GM19025 (cell line): ENCODE results near the gene NANOS2.

Experiments
- ATAC-seq: cut with Tn5 transposase; IDR thresholded peaks from one replicate; pipeline ENCODE4 v1.9.1; 2021; ENCODE audit warnings: mild to moderate bottlenecking, low read depth, moderate library complexity; ENCODE audit not compliant: unreplicated experiment

Gene NANOS2

GRCh38 chr19:45913874-45914830 is at the start of gene NANOS2:
Gene NANOS2, minus strand, starts transcription at chr19:45914778. Its CDS starts 85 bp downstream, at chr19:45914693.
- ATAC-seq = no peak

- no peak for ATAC-seq
Observed at GRCh38 chr19:45962021-45962420, 47.4 kb upstream of the NANOS2 start.

- no peak for ATAC-seq
Observed at GRCh38 chr19:45960595-45961235, 46.1 kb upstream of the NANOS2 start.

GRCh38 chr19:45959517-45960025 is 45.0 kb upstream of the NANOS2 start:
- no peak for ATAC-seq

- ATAC-seq = no peak
Observed at GRCh38 chr19:45958769-45959516, 44.4 kb upstream of the NANOS2 start.

- no peak for ATAC-seq
Observed at GRCh38 chr19:45958320-45958719, 43.7 kb upstream of the NANOS2 start.

- ATAC-seq = no peak
Observed at GRCh38 chr19:45955905-45956608, 41.5 kb upstream of the NANOS2 start.

- ATAC-seq = no peak
Observed at GRCh38 chr19:45954156-45954555, 39.6 kb upstream of the NANOS2 start.

GRCh38 chr19:45953676-45954075 is 39.1 kb upstream of the NANOS2 start:
- no peak for ATAC-seq

GRCh38 chr19:45952686-45953505 is 38.3 kb upstream of the NANOS2 start:
- ATAC-seq = no peak

GRCh38 chr19:45952341-45952685 is 37.7 kb upstream of the NANOS2 start:
- no peak for ATAC-seq

- ATAC-seq = no peak
Observed at GRCh38 chr19:45947926-45948325, 33.3 kb upstream of the NANOS2 start.

- no peak for ATAC-seq
Observed at GRCh38 chr19:45940515-45940805, 25.9 kb upstream of the NANOS2 start.

GRCh38 chr19:45939792-45940514 is 25.4 kb upstream of the NANOS2 start:
- ATAC-seq = no peak

GRCh38 chr19:45938733-45939319 is 24.2 kb upstream of the NANOS2 start:
- ATAC-seq = no peak

GRCh38 chr19:45935267-45935666 is 20.7 kb upstream of the NANOS2 start:
- no peak for ATAC-seq

GRCh38 chr19:45934551-45935230 is 20.1 kb upstream of the NANOS2 start:
- ATAC-seq = no peak

GRCh38 chr19:45933759-45934158 is 19.2 kb upstream of the NANOS2 start:
- no peak for ATAC-seq
